Fibroblast of lung (primary cell): ENCODE results near the gene ADGRG3.

Source experiments
- EZH2 ChIP-seq: IDR thresholded peaks from 2 replicates; pipeline ENCODE4 v1.5.1; 2012; ENCODE audit warnings: low read length, control low read depth, mild to moderate bottlenecking; ENCODE audit errors: missing control alignments
- TF ChIP-seq, protein P1 (sequence below), 2 donors: IDR thresholded peaks in 1 of 2; conservative IDR thresholded peaks in 1 of 2; 1 replicate in 1 of 2; 2 replicates in 1 of 2; pipeline ENCODE4 v1.5.1; 2011 to 2012; ENCODE audit warnings: low read length in 2 of 2, control low read depth in 1 of 2, inconsistent platforms in 1 of 2, low read depth in 1 of 2, mild to moderate bottlenecking in 1 of 2

DNA sequence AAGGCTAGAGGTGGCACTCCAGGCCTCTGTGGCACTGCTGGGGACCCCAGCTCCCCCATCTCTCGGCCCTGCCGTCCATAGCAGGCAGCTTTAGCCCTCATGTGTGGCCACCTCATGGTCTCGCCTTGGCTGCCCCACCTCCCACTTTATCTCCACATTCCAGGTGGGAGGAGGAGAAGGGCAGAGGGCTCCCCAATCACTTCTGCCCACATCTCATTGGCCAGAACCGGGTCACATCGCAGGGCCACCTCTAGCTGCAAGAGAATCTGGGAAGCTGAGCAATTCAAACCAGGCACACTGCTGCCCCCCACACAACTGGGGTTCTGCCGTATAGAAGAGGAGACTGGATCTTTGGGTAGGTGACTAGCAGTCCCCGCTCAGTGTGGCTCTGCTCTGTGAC lies 28.1 kb downstream of the ADGRG3 start:
- TF ChIP-seq, protein P1, sequence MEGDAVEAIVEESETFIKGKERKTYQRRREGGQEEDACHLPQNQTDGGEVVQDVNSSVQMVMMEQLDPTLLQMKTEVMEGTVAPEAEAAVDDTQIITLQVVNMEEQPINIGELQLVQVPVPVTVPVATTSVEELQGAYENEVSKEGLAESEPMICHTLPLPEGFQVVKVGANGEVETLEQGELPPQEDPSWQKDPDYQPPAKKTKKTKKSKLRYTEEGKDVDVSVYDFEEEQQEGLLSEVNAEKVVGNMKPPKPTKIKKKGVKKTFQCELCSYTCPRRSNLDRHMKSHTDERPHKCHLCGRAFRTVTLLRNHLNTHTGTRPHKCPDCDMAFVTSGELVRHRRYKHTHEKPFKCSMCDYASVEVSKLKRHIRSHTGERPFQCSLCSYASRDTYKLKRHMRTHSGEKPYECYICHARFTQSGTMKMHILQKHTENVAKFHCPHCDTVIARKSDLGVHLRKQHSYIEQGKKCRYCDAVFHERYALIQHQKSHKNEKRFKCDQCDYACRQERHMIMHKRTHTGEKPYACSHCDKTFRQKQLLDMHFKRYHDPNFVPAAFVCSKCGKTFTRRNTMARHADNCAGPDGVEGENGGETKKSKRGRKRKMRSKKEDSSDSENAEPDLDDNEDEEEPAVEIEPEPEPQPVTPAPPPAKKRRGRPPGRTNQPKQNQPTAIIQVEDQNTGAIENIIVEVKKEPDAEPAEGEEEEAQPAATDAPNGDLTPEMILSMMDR (conservative IDR thresholded peaks at IDR 0.05 in 1 of 2, IDR thresholded peaks at IDR 0.05 in 1 of 2; ENCODE audit: low read depth in 1 of 2, low read length in 2 of 2), result no peak
- TF ChIP-seq EZH2, result no peak
